GM12874 (cell line): Measurements from ENCODE around the gene PTBP3.

Experiments used
- TF ChIP-seq, protein P1 (sequence below): IDR thresholded peaks from 2 replicates; pipeline ENCODE4 v1.5.1; 2011; ENCODE audit warnings: low read depth, mild to moderate bottlenecking, control low read depth, low read length, moderate library complexity; ENCODE audit not compliant: insufficient read depth

The PTBP3 gene, protein sequence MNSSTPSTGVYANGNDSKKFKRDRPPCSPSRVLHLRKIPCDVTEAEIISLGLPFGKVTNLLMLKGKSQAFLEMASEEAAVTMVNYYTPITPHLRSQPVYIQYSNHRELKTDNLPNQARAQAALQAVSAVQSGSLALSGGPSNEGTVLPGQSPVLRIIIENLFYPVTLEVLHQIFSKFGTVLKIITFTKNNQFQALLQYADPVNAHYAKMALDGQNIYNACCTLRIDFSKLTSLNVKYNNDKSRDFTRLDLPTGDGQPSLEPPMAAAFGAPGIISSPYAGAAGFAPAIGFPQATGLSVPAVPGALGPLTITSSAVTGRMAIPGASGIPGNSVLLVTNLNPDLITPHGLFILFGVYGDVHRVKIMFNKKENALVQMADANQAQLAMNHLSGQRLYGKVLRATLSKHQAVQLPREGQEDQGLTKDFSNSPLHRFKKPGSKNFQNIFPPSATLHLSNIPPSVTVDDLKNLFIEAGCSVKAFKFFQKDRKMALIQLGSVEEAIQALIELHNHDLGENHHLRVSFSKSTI

DNA sequence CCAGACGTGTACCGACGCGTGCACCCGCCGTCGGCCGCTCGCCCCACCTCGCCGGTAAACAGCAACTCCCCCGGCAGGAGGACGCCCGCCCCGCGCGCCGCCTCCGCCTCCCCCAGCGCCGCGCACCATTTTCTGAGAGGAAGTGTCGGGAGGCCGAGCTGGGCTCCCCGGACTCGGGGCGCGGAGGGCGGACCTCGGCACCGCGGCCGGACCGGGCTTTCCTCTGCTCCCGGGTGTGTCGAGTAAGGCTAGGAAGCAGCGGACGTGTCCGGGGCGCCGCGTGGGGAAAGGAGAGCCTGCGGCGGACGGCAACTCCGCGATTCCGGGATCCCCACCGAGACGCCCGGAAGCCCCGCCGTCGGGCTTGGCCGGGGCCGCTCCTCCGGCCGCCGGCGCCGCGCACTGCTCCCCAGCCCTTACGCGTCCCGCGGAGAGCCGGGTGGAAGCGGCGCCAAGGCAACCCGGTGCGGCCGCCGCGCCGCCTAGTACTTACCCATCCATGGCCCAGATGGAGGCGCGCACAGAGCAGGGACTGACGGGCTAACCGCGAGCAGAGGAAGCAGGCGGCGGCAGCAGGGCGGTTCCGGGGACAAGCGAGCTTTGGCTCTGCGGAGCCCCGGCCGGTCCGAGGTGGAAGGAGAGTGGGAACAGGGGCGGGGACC lies at the start of gene PTBP3:
TSS of gene PTBP3 (minus strand) at position 643 of the 662 bp plus-strand sequence. CDS start 35,754 bp downstream, outside the sequence.
- TF ChIP-seq, protein P1, sequence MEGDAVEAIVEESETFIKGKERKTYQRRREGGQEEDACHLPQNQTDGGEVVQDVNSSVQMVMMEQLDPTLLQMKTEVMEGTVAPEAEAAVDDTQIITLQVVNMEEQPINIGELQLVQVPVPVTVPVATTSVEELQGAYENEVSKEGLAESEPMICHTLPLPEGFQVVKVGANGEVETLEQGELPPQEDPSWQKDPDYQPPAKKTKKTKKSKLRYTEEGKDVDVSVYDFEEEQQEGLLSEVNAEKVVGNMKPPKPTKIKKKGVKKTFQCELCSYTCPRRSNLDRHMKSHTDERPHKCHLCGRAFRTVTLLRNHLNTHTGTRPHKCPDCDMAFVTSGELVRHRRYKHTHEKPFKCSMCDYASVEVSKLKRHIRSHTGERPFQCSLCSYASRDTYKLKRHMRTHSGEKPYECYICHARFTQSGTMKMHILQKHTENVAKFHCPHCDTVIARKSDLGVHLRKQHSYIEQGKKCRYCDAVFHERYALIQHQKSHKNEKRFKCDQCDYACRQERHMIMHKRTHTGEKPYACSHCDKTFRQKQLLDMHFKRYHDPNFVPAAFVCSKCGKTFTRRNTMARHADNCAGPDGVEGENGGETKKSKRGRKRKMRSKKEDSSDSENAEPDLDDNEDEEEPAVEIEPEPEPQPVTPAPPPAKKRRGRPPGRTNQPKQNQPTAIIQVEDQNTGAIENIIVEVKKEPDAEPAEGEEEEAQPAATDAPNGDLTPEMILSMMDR: no peak

DNA sequence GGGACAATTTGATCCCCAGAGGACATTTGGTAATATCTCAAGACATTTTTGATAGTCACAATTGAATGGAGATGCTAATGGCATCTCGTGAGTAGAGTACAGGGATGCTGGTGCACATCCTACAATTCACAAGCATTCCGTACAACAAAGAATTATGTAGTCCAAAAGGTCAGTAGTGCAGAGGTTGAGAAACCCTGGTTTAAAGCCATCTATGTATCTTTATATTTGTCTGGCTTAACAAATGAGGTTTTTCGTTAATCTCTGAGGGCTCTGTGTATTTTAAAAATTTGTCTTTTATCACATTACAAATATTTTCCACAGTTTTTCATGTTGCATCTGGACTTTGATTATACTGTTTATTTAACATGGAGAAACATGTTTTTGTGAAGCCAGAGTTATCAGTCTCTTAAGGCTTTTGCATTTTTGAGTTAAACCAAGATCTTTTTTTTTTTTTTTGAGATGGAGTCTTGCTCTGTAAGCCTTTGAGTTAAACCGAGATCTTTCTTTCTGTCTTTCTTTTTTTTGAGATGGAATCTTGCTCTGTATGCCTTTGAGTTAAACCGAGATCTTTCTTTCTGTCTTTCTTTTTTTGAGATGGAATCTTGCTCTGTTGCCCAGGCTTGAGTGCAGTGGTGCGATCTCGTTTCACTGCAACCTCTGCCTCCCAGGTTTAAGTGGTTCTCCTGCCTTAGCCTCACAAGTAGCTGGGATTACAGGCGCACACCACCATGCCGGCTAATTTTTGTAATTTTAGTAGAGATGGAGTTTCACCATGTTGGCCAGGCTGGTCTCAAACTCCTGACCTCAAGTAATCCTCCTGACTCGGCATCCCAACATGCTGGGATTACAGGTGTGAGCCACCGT lies 49.3 kb upstream of the PTBP3 start:
- TF ChIP-seq, protein P1: no peak

DNA sequence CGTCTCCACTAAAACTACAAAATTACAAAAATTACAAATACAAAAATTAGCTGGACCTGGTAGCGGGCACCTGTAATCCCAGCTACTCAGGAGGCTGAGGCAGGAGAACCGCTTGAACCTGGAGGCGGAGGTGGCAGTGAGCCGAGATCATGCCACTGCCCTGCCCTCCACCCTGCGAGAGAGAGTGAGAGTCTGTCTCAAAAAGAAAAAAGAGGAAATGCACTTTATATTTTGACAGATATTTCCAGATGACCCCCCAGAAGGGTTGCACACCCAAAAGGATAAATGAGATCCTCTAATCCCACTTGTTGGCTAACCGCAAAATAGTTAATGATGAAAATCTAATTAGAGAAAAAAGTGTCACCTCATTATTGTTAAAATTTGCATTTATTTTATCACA lies 48.6 kb upstream of the PTBP3 start:
- TF ChIP-seq, protein P1: no peak

DNA sequence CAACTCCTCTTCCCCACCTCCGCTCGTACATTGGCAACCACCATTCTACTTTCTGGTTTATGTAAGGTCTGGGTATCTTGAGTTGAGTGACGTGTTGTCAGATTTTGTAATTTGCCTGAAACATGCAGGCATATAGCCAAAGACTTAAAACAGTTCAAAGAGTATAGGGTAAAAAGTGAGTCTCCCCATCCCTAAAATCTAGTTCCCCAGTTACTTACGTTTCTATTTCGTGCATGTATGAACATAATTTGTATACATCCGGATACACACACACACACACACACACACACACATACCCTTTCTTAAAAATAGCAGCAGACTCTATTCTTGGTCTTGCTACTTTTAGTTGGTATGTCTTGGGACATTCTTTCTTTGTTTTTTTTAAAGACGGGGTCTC lies 47.4 kb upstream of the PTBP3 start:
- TF ChIP-seq, protein P1: no peak

DNA sequence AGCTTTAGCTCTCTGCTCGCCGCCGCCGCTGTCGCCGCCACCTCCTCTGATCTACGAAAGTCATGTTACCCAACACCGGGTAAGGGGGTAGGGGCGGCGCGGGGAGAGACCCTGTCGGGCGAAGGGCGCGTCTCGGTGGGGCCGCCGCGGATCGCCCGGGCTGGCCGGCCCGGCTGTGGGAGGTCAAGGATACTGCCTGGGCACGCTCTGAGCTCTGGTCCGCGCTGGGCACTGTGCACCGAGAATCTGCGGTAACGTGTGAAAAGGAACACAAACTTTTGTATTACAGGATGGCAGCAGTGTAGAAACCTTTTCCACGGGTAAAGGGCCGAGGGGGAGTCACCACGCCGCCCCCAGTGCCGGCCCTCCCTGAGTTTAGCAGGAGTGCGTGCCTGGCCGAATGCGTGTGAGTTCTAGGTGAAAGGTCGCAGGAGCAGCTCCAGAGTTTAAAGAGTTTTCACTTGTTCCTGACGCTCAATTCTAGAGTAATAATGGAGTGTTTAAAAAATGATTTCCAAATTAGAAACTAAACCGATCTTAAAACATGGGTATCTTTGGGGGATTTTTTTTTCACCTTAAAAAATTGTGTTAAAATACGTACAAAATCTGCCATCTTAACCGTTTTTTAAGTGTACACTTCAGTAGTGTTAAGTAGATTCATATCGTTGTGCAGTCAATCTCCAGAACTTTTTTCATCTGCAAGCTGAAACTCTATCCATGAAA lies 46.8 kb upstream of the PTBP3 start, which contains the start of gene HSDL2:
TSS of gene HSDL2 (plus strand) at position 7 of the 723 bp plus-strand sequence. CDS start at position 63, 56 bp downstream.
- TF ChIP-seq, protein P1: no peak

DNA sequence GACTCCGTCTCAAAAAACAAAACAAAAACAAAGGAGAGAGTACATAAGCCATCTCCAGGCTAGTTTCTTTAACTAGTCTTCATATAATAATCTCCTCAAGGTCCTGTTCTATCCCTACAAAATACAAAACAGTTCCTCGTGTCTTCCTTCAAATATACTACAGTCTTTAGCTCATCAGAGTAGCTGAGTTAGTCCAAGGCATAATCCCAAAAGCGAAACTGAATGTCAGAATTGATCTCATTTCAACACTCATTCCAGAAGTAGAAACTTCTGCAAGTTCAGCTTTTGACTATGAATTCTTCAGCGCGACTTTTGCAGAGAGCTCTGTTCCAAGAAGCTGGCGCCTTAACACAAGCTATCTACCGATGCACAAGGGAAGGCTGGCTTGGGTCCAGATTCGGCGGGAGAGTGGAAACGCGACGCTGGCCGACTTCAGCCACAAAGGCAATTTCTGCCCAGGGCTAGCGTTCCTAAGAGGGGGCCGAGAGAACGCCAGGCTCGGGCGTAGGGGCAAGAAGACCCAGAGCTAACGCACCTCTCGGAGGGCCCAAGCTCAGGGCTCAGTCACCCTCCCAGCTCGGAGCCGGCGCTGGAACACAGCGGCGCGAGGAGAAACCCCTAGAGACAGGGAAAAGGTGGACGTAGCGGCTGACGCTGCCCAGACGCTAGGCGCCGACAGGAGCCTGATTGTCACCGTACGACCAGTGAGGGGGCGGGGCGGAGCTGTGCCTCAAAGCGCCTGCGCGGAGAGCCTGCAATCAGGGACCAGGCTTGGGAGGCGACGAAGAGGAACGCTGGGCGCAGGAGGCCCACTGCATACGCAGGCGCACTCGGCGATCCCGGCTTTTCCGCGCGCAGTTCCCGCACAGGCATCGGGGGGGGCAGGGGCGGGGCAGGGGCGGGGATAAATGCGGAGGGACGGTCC lies 46.0 kb upstream of the PTBP3 start:
- TF ChIP-seq, protein P1: no peak
